Measurements from ENCODE around the gene PRTG.

- TF ChIP-seq EP300 (IDR thresholded peaks at IDR 0.05), result no peak
- TF ChIP-seq, protein P1, sequence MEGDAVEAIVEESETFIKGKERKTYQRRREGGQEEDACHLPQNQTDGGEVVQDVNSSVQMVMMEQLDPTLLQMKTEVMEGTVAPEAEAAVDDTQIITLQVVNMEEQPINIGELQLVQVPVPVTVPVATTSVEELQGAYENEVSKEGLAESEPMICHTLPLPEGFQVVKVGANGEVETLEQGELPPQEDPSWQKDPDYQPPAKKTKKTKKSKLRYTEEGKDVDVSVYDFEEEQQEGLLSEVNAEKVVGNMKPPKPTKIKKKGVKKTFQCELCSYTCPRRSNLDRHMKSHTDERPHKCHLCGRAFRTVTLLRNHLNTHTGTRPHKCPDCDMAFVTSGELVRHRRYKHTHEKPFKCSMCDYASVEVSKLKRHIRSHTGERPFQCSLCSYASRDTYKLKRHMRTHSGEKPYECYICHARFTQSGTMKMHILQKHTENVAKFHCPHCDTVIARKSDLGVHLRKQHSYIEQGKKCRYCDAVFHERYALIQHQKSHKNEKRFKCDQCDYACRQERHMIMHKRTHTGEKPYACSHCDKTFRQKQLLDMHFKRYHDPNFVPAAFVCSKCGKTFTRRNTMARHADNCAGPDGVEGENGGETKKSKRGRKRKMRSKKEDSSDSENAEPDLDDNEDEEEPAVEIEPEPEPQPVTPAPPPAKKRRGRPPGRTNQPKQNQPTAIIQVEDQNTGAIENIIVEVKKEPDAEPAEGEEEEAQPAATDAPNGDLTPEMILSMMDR (IDR thresholded peaks at IDR 0.05), result no peak
Measured at GRCh38 chr15:55660153-55660552, 82.8 kb downstream of the PRTG start.
